ENCODE results near the gene RNF144A. TPM values are rescaled to one million over a fixed set of nuclear protein-coding genes. Genes with fewer than 3 reads are reported as not detected.

The RNF144A gene
- total and polyA plus RNA-seq, 2 donors (not counting 1 experiment from before 2014, with no cell fraction given), result 1.2 to 1.6 TPM

DNA sequence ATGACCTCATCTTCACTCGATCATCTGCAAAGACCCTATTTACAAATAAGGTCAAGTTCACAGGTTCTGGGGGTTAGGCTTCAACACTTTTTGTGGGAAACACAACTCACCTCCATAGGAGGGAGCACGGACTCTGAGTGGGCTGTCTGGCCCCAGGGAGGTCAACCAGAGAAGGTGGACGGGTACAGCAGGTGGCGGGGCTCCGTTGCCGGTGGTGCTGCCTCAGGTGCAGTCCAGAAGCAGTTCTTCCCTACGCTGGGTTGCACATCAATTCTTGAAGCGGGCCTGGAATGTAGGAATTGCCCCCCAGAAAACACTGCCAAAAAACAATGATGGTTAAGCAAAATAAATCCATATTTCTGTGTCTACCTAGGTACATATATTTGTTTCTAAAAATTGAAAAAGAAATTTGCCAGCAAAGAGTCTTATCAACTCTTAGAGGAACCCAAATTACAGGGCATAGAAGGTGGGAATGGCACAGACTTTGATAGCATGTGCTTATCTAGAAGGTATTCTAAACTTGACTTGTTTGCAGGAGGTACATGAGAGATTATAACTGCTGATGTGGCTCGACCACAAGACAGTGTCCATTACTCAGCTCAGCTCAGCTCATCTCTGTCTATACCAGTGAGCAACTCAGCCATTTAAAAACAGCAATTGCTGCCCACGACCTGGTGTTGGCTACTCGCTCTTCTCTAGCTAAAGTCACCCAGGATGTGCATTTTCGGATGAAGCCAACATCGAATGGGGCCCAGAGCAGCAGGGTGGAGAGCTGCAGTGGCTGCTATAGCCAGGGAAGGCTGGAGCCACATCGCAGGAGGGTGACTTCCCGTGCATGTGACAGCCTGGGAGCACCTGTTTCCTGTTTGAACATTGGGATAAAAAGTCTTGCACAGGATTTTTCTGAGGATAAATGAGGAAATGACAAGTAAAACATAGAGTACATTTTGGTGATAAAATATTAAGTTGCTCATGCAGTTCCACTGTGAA lies 128.7 kb downstream of the RNF144A start:
- WGBS (ENCODE audit: insufficient coverage), result 55% methylated on average over 13 of the region's 15 CpGs
- ATAC-seq (ENCODE audit: low read depth) (no peak), DNase-seq (no peak)
- peaks cover 19% of the 10 kb centered on the region for H3K4me1 Mint-ChIP-seq
- Histone ChIP-seq H3K4me3 (ENCODE audit: control extremely low read depth in 1 of 5, extremely low read depth in 1 of 5, insufficient read depth in 1 of 5, low read depth in 2 of 5, low read length in 4 of 5) (no peak overlapping the region), H4K20me1 (ENCODE audit: control insufficient read depth, insufficient read depth, low read length, poor library complexity, severe bottlenecking) (no peaks in the 10 kb centered on the region), H3K4me1 (ENCODE audit: control insufficient read depth in 2 of 2, insufficient read depth in 2 of 2, low read length in 2 of 2) (peaks cover 9 to 10% of the 10 kb centered on the region in 2 donors), H3K9ac (ENCODE audit: low read length) (no peak overlapping the region), H3K4me2 (replicated peaks; ENCODE audit: low read depth, low read length, poor library complexity, severe bottlenecking) (no peak overlapping the region), H2AFZ (ENCODE audit: insufficient read depth, low read depth, low read length, poor library complexity, severe bottlenecking) (no peak overlapping the region), H3K27ac (ENCODE audit: low read length in 2 of 2) (no peak overlapping the region), H3K36me3 (replicated peaks in 1 of 2; ENCODE audit: control extremely low read depth in 1 of 2, control insufficient read depth in 1 of 2, extremely low read depth in 1 of 2, insufficient read depth in 2 of 2, low read length in 1 of 2) (no peaks in the 10 kb centered on the region), H3K27me3 (replicated peaks in 1 of 4; ENCODE audit: control extremely low read depth in 1 of 4, control insufficient read depth in 3 of 4, insufficient read depth in 4 of 4, low read length in 3 of 4) (peaks cover 0 to 19% (median 7%) of the 10 kb centered on the region in 4 experiments), H3K79me2 (ENCODE audit: control insufficient read depth, insufficient read depth, low read length) (no peaks in the 10 kb centered on the region), H3K9me3 (ENCODE audit: control extremely low read depth in 1 of 3, control insufficient read depth in 2 of 3, insufficient read depth in 1 of 3, low read length in 2 of 3) (peaks cover 1 to 16% (median 10%) of the 10 kb centered on the region in 3 donors)
- peaks cover 32% of the 10 kb centered on the region for H3K27me3 Mint-ChIP-seq
- no peak overlapping the region for H3K4me3 Mint-ChIP-seq
- no peak overlapping the region for H3K27ac Mint-ChIP-seq
- H3K9me3 Mint-ChIP-seq (ENCODE audit: insufficient read depth), result no peaks in the 10 kb centered on the region
- TF ChIP-seq, protein P1, sequence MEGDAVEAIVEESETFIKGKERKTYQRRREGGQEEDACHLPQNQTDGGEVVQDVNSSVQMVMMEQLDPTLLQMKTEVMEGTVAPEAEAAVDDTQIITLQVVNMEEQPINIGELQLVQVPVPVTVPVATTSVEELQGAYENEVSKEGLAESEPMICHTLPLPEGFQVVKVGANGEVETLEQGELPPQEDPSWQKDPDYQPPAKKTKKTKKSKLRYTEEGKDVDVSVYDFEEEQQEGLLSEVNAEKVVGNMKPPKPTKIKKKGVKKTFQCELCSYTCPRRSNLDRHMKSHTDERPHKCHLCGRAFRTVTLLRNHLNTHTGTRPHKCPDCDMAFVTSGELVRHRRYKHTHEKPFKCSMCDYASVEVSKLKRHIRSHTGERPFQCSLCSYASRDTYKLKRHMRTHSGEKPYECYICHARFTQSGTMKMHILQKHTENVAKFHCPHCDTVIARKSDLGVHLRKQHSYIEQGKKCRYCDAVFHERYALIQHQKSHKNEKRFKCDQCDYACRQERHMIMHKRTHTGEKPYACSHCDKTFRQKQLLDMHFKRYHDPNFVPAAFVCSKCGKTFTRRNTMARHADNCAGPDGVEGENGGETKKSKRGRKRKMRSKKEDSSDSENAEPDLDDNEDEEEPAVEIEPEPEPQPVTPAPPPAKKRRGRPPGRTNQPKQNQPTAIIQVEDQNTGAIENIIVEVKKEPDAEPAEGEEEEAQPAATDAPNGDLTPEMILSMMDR (IDR thresholded peaks at IDR 0.05), result no peak
- TF ChIP-seq EZH2 (IDR thresholded peaks at IDR 0.05; ENCODE audit: borderline replicate concordance, insufficient read depth, low read depth, low read length, poor library complexity, severe bottlenecking), result no peak
- intact Hi-C loops (cut with micrococcal nuclease), result no loop called here
- ChIA-PET POLR2A (no interaction called here), CTCF (interaction anchor here (1.1 to 3.2 kb wide), 8 partner anchors 9 to 150 kb away, joined by 3 to 33 read pairs (median 11); no protein-coding TSS in a partner anchor)

DNA sequence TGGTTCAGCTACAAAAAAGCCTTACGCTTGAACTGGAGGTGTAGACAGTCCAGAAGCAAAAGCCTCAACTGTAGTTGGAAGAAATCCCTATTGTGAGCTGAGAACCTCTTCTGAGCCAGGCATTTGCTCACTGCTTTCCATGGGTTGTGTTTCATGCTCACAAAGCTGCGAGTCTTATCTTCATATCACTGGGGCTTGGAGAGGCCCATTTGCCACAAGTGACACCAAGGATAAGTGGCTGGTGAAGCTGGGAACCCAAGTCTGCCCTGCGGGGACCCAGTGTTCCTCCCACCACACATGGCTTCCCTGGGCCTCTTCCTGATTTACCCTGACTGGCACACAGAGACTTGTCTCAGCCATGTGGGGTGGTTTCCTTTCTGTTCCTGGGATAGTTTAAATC lies 130.4 kb downstream of the RNF144A start:
- H3K36me3 ChIP-seq (replicated peaks in 1 of 2; ENCODE audit: control extremely low read depth in 1 of 2, control insufficient read depth in 1 of 2, extremely low read depth in 1 of 2, insufficient read depth in 2 of 2, low read length in 1 of 2), result no peaks in the 10 kb centered on the region
- intact Hi-C loops (cut with micrococcal nuclease), result no loop called here
- no peak for DNase-seq
- H3K79me2 ChIP-seq (ENCODE audit: control insufficient read depth, insufficient read depth, low read length), result no peaks in the 10 kb centered on the region
- peaks cover 1 to 22% (median 11%) of the 10 kb centered on the region in 3 donors for H3K9me3 ChIP-seq (ENCODE audit: control extremely low read depth in 1 of 3, control insufficient read depth in 2 of 3, insufficient read depth in 1 of 3, low read length in 2 of 3)
- no peak overlapping the region for H3K4me2 ChIP-seq (replicated peaks; ENCODE audit: low read depth, low read length, poor library complexity, severe bottlenecking)
- no peaks in the 10 kb centered on the region for H4K20me1 ChIP-seq (ENCODE audit: control insufficient read depth, insufficient read depth, low read length, poor library complexity, severe bottlenecking)
- H3K4me1 ChIP-seq (ENCODE audit: control insufficient read depth in 2 of 2, insufficient read depth in 2 of 2, low read length in 2 of 2), result peaks cover 26% of the 10 kb centered on the region in 2 donors
- Mint-ChIP-seq H3K4me3 (no peak overlapping the region), H3K27ac (no peak overlapping the region), H3K9me3 (ENCODE audit: insufficient read depth) (no peaks in the 10 kb centered on the region), H3K4me1 (peaks cover 35% of the 10 kb centered on the region), H3K27me3 (peaks cover 32% of the 10 kb centered on the region)
- ChIA-PET CTCF (interaction anchor here (2.3 kb wide), 1 partner anchor 11 kb away, joined by 7 read pairs; no protein-coding TSS in a partner anchor), POLR2A (no interaction called here)
- WGBS (ENCODE audit: insufficient coverage), result 36% methylated on average over 2 of the region's 3 CpGs
- H3K27me3 ChIP-seq (replicated peaks in 1 of 4; ENCODE audit: control extremely low read depth in 1 of 4, control insufficient read depth in 3 of 4, insufficient read depth in 4 of 4, low read length in 3 of 4), result peaks cover 0 to 20% (median 7%) of the 10 kb centered on the region in 4 experiments
- no peak overlapping the region for H3K27ac ChIP-seq (ENCODE audit: low read length in 2 of 2)
- no peak overlapping the region for H3K9ac ChIP-seq (ENCODE audit: low read length)
- no peak overlapping the region for H2AFZ ChIP-seq (ENCODE audit: insufficient read depth, low read depth, low read length, poor library complexity, severe bottlenecking)
- H3K4me3 ChIP-seq (ENCODE audit: control extremely low read depth in 1 of 5, extremely low read depth in 1 of 5, insufficient read depth in 1 of 5, low read depth in 2 of 5, low read length in 4 of 5), result no peak overlapping the region
- TF ChIP-seq, protein P1 (IDR thresholded peaks at IDR 0.05), result no peak
- TF ChIP-seq EZH2 (IDR thresholded peaks at IDR 0.05; ENCODE audit: borderline replicate concordance, insufficient read depth, low read depth, low read length, poor library complexity, severe bottlenecking), result no peak
- ATAC-seq (ENCODE audit: low read depth), result no peak
